ENCODE measurements around the gene NAP1L5. TPM values are rescaled to one million over a fixed set of nuclear protein-coding genes. Genes with fewer than 3 reads are reported as not detected.

NAP1L5 gene
- total and polyA plus RNA-seq, 8 donors, result 3.2 to 12.5 (median 11.8) TPM

DNA sequence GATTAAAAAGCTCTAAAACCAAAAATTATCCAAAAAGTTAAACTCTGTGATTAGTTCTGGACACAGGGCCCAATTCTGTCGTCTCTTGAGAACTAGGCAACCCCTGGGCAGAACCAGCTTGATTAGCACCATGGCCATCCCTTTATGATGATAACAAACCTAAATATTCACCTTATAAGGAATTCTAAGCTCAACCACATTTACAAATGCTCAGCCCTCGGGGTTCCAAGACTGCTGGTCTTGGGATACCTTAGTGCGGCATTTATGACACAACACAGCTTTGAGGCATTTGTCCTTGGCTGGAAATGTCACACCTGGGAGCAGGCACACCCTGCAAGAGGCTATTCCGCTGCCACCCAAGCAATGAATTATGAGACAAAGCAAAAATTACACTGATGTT lies 27.5 kb upstream of the NAP1L5 start:
- Histone ChIP-seq H3K27me3 (no peaks in the 10 kb centered on the region), H3K4me3 (no peak overlapping the region), H3K27ac (no peak overlapping the region), H3K4me1 (peaks cover 0 to 5% of the 10 kb centered on the region in 2 donors), H3K9me3 (no peaks in the 10 kb centered on the region), H3K36me3 (peaks cover 0 to 94% of the 10 kb centered on the region in 2 donors)
- no peak for DNase-seq
- TF ChIP-seq, protein P1, sequence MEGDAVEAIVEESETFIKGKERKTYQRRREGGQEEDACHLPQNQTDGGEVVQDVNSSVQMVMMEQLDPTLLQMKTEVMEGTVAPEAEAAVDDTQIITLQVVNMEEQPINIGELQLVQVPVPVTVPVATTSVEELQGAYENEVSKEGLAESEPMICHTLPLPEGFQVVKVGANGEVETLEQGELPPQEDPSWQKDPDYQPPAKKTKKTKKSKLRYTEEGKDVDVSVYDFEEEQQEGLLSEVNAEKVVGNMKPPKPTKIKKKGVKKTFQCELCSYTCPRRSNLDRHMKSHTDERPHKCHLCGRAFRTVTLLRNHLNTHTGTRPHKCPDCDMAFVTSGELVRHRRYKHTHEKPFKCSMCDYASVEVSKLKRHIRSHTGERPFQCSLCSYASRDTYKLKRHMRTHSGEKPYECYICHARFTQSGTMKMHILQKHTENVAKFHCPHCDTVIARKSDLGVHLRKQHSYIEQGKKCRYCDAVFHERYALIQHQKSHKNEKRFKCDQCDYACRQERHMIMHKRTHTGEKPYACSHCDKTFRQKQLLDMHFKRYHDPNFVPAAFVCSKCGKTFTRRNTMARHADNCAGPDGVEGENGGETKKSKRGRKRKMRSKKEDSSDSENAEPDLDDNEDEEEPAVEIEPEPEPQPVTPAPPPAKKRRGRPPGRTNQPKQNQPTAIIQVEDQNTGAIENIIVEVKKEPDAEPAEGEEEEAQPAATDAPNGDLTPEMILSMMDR (IDR thresholded peaks at IDR 0.05), result no peak
- intact Hi-C loops (cut with DNase I), result no loop called here
- no peak for ATAC-seq

DNA sequence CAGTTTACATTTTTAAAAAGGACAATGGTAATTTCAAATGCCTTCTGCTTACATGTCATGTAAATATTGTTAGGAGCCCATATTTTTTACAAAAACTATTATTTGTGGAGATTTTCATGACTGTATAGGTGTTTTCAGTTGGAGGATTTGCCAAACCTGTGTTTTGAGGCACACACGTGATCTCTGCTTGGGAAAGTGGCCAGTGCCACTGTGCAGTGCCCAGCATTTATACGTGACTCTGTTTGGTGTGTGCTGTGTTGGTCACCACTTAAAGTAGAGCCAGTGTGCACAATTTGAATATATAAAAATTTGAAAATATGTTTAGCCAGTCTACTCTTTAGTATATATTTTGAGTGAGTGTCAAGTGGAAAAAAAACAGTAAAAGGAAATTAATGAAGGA lies 26.8 kb upstream of the NAP1L5 start:
- intact Hi-C loops (cut with DNase I), result no loop called here
- H3K27ac ChIP-seq, result no peak overlapping the region
- peaks cover 0 to 5% of the 10 kb centered on the region in 2 donors for H3K4me1 ChIP-seq
- H3K4me3 ChIP-seq, result no peak overlapping the region
- peaks cover 0 to 89% of the 10 kb centered on the region in 2 donors for H3K36me3 ChIP-seq
- H3K9me3 ChIP-seq, result no peaks in the 10 kb centered on the region
- TF ChIP-seq, protein P1 (IDR thresholded peaks at IDR 0.05), result no peak
- H3K27me3 ChIP-seq, result no peaks in the 10 kb centered on the region
- ATAC-seq (no peak), DNase-seq (no peak)

- no peak overlapping the region for H3K27ac ChIP-seq
- H3K4me3 ChIP-seq, result no peak overlapping the region
- TF ChIP-seq, protein P1 (IDR thresholded peaks at IDR 0.05), result no peak
- ATAC-seq, result peak; percentile 59
- no peaks in the 10 kb centered on the region for H3K9me3 ChIP-seq
- H3K27me3 ChIP-seq, result no peaks in the 10 kb centered on the region
- peaks cover 0 to 86% of the 10 kb centered on the region in 2 donors for H3K36me3 ChIP-seq
- DNase-seq, result peak in 2 of 4 donors; percentile 49 to 62
- intact Hi-C loops (cut with DNase I), result no loop called here
- peaks cover 5 to 9% of the 10 kb centered on the region in 2 donors for H3K4me1 ChIP-seq
Observed at GRCh38 chr4:88722828-88723227, 25.2 kb upstream of the NAP1L5 start.

DNA sequence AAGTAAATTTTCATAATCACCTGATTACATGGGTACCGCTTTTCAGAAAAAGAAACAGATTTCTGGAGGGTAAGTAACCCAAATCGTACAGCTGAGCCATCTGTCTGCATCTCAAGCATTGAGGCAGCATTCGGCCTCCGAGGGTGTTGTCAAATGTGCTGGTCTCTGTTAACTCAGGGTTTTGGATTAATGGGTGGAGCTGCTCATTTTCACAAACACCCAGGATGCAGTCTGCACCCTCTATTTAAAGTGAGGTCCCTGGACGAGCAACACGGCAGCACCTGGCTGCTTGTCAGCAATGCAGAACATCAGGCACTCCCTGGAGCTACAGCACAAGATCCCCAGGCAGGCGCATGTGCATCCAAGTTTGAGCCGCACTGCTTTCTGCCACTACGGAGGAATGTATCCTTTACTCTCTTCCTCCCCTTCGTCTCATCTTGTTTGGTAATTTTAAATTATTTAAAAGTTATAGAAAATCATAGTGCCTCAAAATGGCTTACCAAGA lies 24.7 kb upstream of the NAP1L5 start:
- intact Hi-C loops (cut with DNase I), result no loop called here
- H3K9me3 ChIP-seq, result peaks cover 0 to 3% of the 10 kb centered on the region in 2 donors
- peaks cover 0 to 86% of the 10 kb centered on the region in 2 donors for H3K36me3 ChIP-seq
- ATAC-seq (no peak), DNase-seq (no peak)
- no peak overlapping the region for H3K4me3 ChIP-seq
- no peak overlapping the region for H3K27ac ChIP-seq
- H3K27me3 ChIP-seq, result no peaks in the 10 kb centered on the region
- peaks cover 5 to 9% of the 10 kb centered on the region in 2 donors for H3K4me1 ChIP-seq
- TF ChIP-seq, protein P1 (IDR thresholded peaks at IDR 0.05), result no peak

GRCh38 chr4:88720451-88721428 lies 23.1 kb upstream of the NAP1L5 start:
- intact Hi-C loops (cut with DNase I), result no loop called here
- Histone ChIP-seq H3K4me1 (peaks cover 5 to 9% of the 10 kb centered on the region in 2 donors), H3K4me3 (no peak overlapping the region), H3K27ac (no peak overlapping the region), H3K9me3 (peaks cover 0 to 11% of the 10 kb centered on the region in 2 donors), H3K27me3 (no peaks in the 10 kb centered on the region), H3K36me3 (peaks cover 0 to 81% of the 10 kb centered on the region in 2 donors)
- TF ChIP-seq, protein P1 (IDR thresholded peaks at IDR 0.05), result no peak
- DNase-seq (no peak), ATAC-seq (peak; percentile 35)

Measured in left lung (tissue), 10 donors.